Measurements from ENCODE around the gene CWF19L1. TPM values are rescaled to one million over a fixed set of nuclear protein-coding genes. Genes with fewer than 3 reads are reported as not detected.

The CWF19L1 gene
- total and polyA plus RNA-seq, 2 of the 13 experiments (the other 11 are each of a cell fraction or from before 2014, with no cell fraction given): 13.6 to 42.1 TPM

DNA sequence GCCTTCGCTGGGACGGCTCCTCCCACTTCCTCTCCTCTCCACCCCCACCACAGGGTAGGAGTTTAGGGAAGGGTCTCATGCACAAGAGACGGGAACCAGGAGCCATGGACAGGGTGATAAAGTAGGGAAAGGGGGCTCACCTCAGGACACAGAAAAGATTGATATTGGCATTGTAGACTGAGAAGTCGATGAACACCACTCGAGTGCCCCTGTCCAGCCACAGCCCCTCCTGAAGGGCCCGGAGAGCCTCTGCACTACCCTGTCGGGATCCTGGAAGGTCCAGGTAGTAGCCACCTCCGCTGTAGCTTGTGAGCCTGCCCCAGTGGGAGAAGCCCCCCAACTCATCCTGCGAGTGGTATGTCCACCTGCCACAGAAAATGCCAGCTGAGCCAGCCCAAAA, 29.8 kb upstream of the CWF19L1 start:
- intact Hi-C loops (cut with micrococcal nuclease; ENCODE audit: unreplicated experiment): no loop called here
- no peak overlapping the region for H3K9ac ChIP-seq (ENCODE audit: insufficient read depth, low read depth, low read length)
- H3K4me2 ChIP-seq (ENCODE audit: low read depth, low read length): no peak overlapping the region
- ChIA-PET POLR2A (interaction anchor here (2.8 kb wide), 1 partner anchor 10 kb away, joined by 8 read pairs; the partner anchor contains the start of gene BLOC1S2), CTCF (ENCODE audit: low intra/inter-chr PET ratio, low total read pairs) (no interaction called here)
- H3K36me3 ChIP-seq (replicated peaks in 1 of 2; ENCODE audit: control insufficient read depth in 1 of 2, insufficient read depth in 2 of 2, low read length in 2 of 2): no peaks in the 10 kb centered on the region
- no peak overlapping the region for H3K27ac ChIP-seq (ENCODE audit: extremely low read length, insufficient read depth, low read length)
- H3K4me3 ChIP-seq (replicated peaks in 1 of 3; ENCODE audit: insufficient read depth in 1 of 3, low read depth in 2 of 3, low read length in 3 of 3): no peak overlapping the region
- no peaks in the 10 kb centered on the region; a peak in 1 of 5 replicates for H3K27me3 ChIP-seq (ENCODE audit: control insufficient read depth in 1 of 2, insufficient read depth in 2 of 2, low read length in 2 of 2)
- no TSS peak for BruUV-seq (replicated peaks)
- TF ChIP-seq THAP9 (CRISPR knock-in tag; IDR thresholded peaks at IDR 0.05; ENCODE audit: borderline replicate concordance): no peak
- TF ChIP-seq, protein P1, sequence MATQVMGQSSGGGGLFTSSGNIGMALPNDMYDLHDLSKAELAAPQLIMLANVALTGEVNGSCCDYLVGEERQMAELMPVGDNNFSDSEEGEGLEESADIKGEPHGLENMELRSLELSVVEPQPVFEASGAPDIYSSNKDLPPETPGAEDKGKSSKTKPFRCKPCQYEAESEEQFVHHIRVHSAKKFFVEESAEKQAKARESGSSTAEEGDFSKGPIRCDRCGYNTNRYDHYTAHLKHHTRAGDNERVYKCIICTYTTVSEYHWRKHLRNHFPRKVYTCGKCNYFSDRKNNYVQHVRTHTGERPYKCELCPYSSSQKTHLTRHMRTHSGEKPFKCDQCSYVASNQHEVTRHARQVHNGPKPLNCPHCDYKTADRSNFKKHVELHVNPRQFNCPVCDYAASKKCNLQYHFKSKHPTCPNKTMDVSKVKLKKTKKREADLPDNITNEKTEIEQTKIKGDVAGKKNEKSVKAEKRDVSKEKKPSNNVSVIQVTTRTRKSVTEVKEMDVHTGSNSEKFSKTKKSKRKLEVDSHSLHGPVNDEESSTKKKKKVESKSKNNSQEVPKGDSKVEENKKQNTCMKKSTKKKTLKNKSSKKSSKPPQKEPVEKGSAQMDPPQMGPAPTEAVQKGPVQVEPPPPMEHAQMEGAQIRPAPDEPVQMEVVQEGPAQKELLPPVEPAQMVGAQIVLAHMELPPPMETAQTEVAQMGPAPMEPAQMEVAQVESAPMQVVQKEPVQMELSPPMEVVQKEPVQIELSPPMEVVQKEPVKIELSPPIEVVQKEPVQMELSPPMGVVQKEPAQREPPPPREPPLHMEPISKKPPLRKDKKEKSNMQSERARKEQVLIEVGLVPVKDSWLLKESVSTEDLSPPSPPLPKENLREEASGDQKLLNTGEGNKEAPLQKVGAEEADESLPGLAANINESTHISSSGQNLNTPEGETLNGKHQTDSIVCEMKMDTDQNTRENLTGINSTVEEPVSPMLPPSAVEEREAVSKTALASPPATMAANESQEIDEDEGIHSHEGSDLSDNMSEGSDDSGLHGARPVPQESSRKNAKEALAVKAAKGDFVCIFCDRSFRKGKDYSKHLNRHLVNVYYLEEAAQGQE (IDR thresholded peaks at IDR 0.05; ENCODE audit: borderline replicate concordance in 1 of 2, low read depth in 1 of 2, low read length in 2 of 2): peak in 1 of 2 experiments; percentile 46; a peak in 2 of 4 replicates
- TF ChIP-seq MED8 (CRISPR knock-in tag; IDR thresholded peaks at IDR 0.05; ENCODE audit: insufficient replicate concordance): no peak
- DNase-seq (ENCODE audit: low spot score): no peak
- no peak for ATAC-seq
- in situ Hi-C loops (cut with HindIII; ENCODE audit: extremely low pct_ligation_motif_present, low pct_unique_long_range_greater_than_20kb): no loop called here
- no peaks in the 10 kb centered on the region for H3K79me2 ChIP-seq (ENCODE audit: insufficient read depth, low read length)
- WGBS (ENCODE audit: low lambda C conversion rate): 51% methylated on average over 7 of the region's 9 CpGs
- peaks cover 62% of the 10 kb centered on the region for H3K4me1 ChIP-seq (ENCODE audit: insufficient read depth, low read length)
- no peaks in the 10 kb centered on the region for H4K20me1 ChIP-seq (ENCODE audit: insufficient read depth, low read length)
- no peak overlapping the region for H2AFZ ChIP-seq (ENCODE audit: low read length)
- H3K9me3 ChIP-seq (ENCODE audit: low read length): no peaks in the 10 kb centered on the region
- no peak for FAIRE-seq

All from HepG2 (cell line).